ENCODE data around the gene MEGF6. TPM values are rescaled to one million over a fixed set of nuclear protein-coding genes. Genes with fewer than 3 reads are reported as not detected.

Gene MEGF6
- total and polyA plus RNA-seq, 2 of the 8 experiments (the other 6 are each of a cell fraction or from before 2014, with no cell fraction given), result 4.1 to 14.8 TPM

DNA sequence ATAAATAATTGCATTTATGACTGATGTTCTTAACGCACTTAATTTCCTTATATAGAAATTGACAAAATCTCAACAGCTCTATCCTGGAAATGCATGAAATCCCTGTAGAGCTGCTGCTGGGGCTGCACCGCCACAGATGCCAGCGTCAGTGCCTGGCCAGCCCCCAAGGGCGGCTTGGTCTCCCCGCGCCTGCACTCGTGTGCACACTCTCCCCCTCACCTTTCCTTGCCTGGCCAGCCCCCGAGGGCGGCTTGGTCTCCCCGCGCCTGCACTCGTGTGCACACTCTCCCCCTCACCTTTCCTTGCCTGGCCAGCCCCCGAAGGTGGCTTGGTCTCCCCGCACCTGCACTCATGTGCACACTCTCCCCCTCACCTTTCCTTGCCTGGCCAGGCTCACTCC lies 24.8 kb upstream of the MEGF6 start (continued):
- TF ChIP-seq EZH2 (IDR thresholded peaks at IDR 0.05; ENCODE audit: low read depth, low read length, severe bottlenecking), result no peak
- TF ChIP-seq MAFK (IDR thresholded peaks at IDR 0.05; ENCODE audit: low read depth, low read length), result no peak
- TF ChIP-seq BRCA1 (IDR thresholded peaks at IDR 0.05; ENCODE audit: low read depth, low read length), result no peak
- no peak for TF ChIP-seq POU5F1 (IDR thresholded peaks at IDR 0.05; ENCODE audit: low read depth, low read length)
- TF ChIP-seq JUN (IDR thresholded peaks at IDR 0.05; ENCODE audit: low read depth, low read length), result no peak
- no peak for TF ChIP-seq TBP (IDR thresholded peaks at IDR 0.05; ENCODE audit: low read depth, low read length)

Measured in H1 (cell line).